HEK293 (cell line): ENCODE data around the gene CANT1.

ENCODE experiments used
- CTCF ChIA-PET: fragments of 350-600 bp; formaldehyde crosslinking; extraction: SDS; loops from one replicate; lab custom pipeline; 2021; ENCODE audit warnings: antibody characterized with exemption; lab: Yijun Ruan, JAX
- POLR2A ChIA-PET: fragments of 300-600 bp; formaldehyde crosslinking; extraction: SDS; loops from one replicate; lab custom pipeline; 2020; ENCODE audit warnings: antibody characterized with exemption, inconsistent platforms; lab: Yijun Ruan, JAX
- H3K27ac ChIP-seq: fragments of 200-500 bp; sonication (Bioruptor generic); 2 replicates; pipeline ENCODE4 v1.5.1; 2014; ENCODE audit warnings: low read depth, low read length, control low read depth, inconsistent platforms; ENCODE audit errors: extremely low read depth
- H3K36me3 ChIP-seq, 2 experiments: fragments of 200-500 bp in 1 of 2; sonication (Bioruptor generic) in 1 of 2; 1 replicate in 1 of 2; 2 replicates in 1 of 2; pipeline ENCODE4 v1.5.1; 2014 to 2017; ENCODE audit warnings: inconsistent platforms in 2 of 2, low read length in 2 of 2; ENCODE audit not compliant: control insufficient read depth in 2 of 2, insufficient read depth in 1 of 2
- H3K4me1 ChIP-seq: fragments of 200-500 bp; sonication (Bioruptor generic); 2 replicates; pipeline ENCODE4 v1.5.1; 2014; ENCODE audit warnings: mild to moderate bottlenecking, low read length, inconsistent platforms; ENCODE audit not compliant: control insufficient read depth, insufficient read depth
- H3K4me3 ChIP-seq: 2 replicates; pipeline ENCODE4 v1.5.1; 2011; ENCODE audit warnings: low read depth, mild to moderate bottlenecking, control low read depth, low read length, moderate library complexity
- H3K9me3 ChIP-seq: fragments of 200-500 bp; sonication (Bioruptor generic); 2 replicates; pipeline ENCODE4 v1.5.1; 2014; ENCODE audit warnings: low read depth, low read length, inconsistent platforms; ENCODE audit not compliant: control insufficient read depth, insufficient read depth
- FEZF1 ChIP-seq: fragments of 450-650 bp; formaldehyde crosslinking; IDR thresholded peaks from 2 replicates; pipeline ENCODE4 v1.5.1; 2016; ENCODE audit warnings: missing biosample characterization, missing genetic modification characterization
- GFI1B ChIP-seq: fragments of 450-650 bp; formaldehyde crosslinking; IDR thresholded peaks from 2 replicates; pipeline ENCODE4 v1.5.1; 2016; ENCODE audit warnings: missing biosample characterization, missing genetic modification characterization
- GLIS1 ChIP-seq: fragments of 450-650 bp; formaldehyde crosslinking; IDR thresholded peaks from 2 replicates; pipeline ENCODE4 v1.5.1; 2016; ENCODE audit warnings: missing biosample characterization, missing genetic modification characterization
- KLF1 ChIP-seq: fragments of 450-650 bp; formaldehyde crosslinking; IDR thresholded peaks from 2 replicates; pipeline ENCODE4 v1.5.1; 2016; ENCODE audit warnings: missing biosample characterization, missing genetic modification characterization
- KLF10 ChIP-seq: fragments of 450-650 bp; IDR thresholded peaks from 2 replicates; pipeline ENCODE4 v1.5.1; 2018; ENCODE audit warnings: missing biosample characterization, mild to moderate bottlenecking, missing genetic modification characterization
- SALL2 ChIP-seq: fragments of 450-650 bp; formaldehyde crosslinking; IDR thresholded peaks from 2 replicates; pipeline ENCODE4 v1.5.0; 2017; ENCODE audit warnings: missing biosample characterization, mild to moderate bottlenecking, missing genetic modification characterization, borderline replicate concordance
- SCRT1 ChIP-seq: fragments of 450-650 bp; formaldehyde crosslinking; IDR thresholded peaks from 2 replicates; pipeline ENCODE4 v1.5.1; 2016; ENCODE audit warnings: missing biosample characterization, missing genetic modification characterization, borderline replicate concordance
- TSHZ1 ChIP-seq: fragments of 450-650 bp; formaldehyde crosslinking; IDR thresholded peaks from 2 replicates; pipeline ENCODE4 v1.5.1; 2016; ENCODE audit warnings: missing biosample characterization, missing genetic modification characterization, borderline replicate concordance
- ZBTB49 ChIP-seq: fragments of 450-650 bp; formaldehyde crosslinking; IDR thresholded peaks from 2 replicates; pipeline ENCODE4 v1.5.1; 2016; ENCODE audit warnings: missing biosample characterization, missing genetic modification characterization, low read depth
- ZNF121 ChIP-seq: fragments of 450-650 bp; formaldehyde crosslinking; IDR thresholded peaks from 2 replicates; pipeline ENCODE4 v1.5.1; 2016; ENCODE audit warnings: missing biosample characterization, missing genetic modification characterization
- ZNF133 ChIP-seq: fragments of 450-650 bp; formaldehyde crosslinking; IDR thresholded peaks from 2 replicates; pipeline ENCODE4 v1.5.1; 2016; ENCODE audit warnings: missing biosample characterization, missing genetic modification characterization
- ZNF140 ChIP-seq: fragments of 450-650 bp; formaldehyde crosslinking; IDR thresholded peaks from 2 replicates; pipeline ENCODE4 v1.5.1; 2016; ENCODE audit warnings: missing biosample characterization, missing genetic modification characterization
- ZNF148 ChIP-seq: fragments of 450-650 bp; formaldehyde crosslinking; IDR thresholded peaks from 2 replicates; pipeline ENCODE4 v1.5.0; 2017; ENCODE audit warnings: missing biosample characterization, missing genetic modification characterization, borderline replicate concordance
- ZNF398 ChIP-seq: fragments of 450-650 bp; formaldehyde crosslinking; IDR thresholded peaks from 2 replicates; pipeline ENCODE4 v1.5.1; 2017; ENCODE audit warnings: missing biosample characterization, missing genetic modification characterization
- ZNF530 ChIP-seq: fragments of 450-650 bp; formaldehyde crosslinking; IDR thresholded peaks from 2 replicates; pipeline ENCODE4 v1.5.1; 2016; ENCODE audit warnings: low read depth, missing biosample characterization, missing genetic modification characterization
- ZNF747 ChIP-seq: fragments of 450-650 bp; formaldehyde crosslinking; IDR thresholded peaks from 2 replicates; pipeline ENCODE4 v1.5.1; 2016; ENCODE audit warnings: missing biosample characterization, missing genetic modification characterization
- TF ChIP-seq, protein P1 (sequence below): fragments of 450-650 bp; formaldehyde crosslinking; IDR thresholded peaks from 2 replicates; pipeline ENCODE4 v1.5.1; 2016; ENCODE audit warnings: missing biosample characterization, missing genetic modification characterization
- TF ChIP-seq, protein P2 (sequence below): fragments of 450-650 bp; formaldehyde crosslinking; IDR thresholded peaks from 2 replicates; pipeline ENCODE4 v1.5.1; 2016; ENCODE audit warnings: missing biosample characterization, missing genetic modification characterization

Gene CANT1

DNA sequence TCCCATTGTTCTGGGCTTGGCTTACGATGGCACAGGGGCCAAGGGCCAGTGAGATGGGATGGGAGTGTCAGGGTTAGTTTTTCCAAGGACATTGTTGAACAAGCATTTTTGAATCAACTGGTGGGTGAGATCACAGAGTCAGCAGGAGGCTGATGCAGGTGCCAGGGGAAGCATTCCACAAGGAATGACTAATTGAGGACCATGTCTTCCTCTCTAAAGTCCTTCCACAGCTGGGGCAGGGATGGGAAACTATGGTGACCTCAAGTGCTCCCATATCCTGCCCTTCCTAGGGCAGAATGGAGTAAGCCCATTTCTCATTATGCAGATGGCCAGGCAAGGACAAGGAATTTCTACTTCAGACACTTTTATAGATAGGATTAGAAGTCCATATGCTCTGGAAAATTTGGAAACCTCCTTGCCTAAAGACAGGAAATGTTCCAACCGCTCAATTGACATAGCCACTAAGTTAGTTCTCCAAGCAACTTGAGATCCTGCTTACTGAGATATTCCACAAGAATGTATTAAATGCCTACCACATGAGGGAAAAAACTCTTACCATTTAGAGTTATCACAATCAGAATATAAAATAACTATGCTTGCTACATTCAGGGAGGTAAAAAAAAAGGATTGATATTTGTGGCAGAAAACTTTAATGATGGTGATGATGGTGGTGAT lies 43.8 kb upstream of the CANT1 start (continued):
- TF ChIP-seq ZNF121 (no peak), ZNF140 (tag by site-specific recombination) (no peak)

GRCh38 chr17:79052131-79052530 lies 42.6 kb upstream of the CANT1 start:
- peaks cover 0 to 3% of the 10 kb centered on the region in 2 experiments; a peak in 1 of 3 replicates for H3K36me3 ChIP-seq
- no peak overlapping the region for H3K27ac ChIP-seq
- TF ChIP-seq ZNF398 (tag by site-specific recombination): no peak
- TF ChIP-seq ZNF148 (tag by site-specific recombination): no peak
- TF ChIP-seq GFI1B (tag by site-specific recombination): no peak
- no peak for TF ChIP-seq ZNF133 (tag by site-specific recombination)
- no peak for TF ChIP-seq GLIS1 (tag by site-specific recombination)
- TF ChIP-seq KLF1 (tag by site-specific recombination): no peak
- no peak for TF ChIP-seq KLF10 (tag by site-specific recombination)
- no peak for TF ChIP-seq ZBTB49 (tag by site-specific recombination)
- no peak for TF ChIP-seq TSHZ1 (tag by site-specific recombination)
- TF ChIP-seq FEZF1: no peak
- no peak for TF ChIP-seq ZNF140 (tag by site-specific recombination)
- TF ChIP-seq SALL2 (tag by site-specific recombination): no peak
- no peak for TF ChIP-seq ZNF530 (tag by site-specific recombination)
- TF ChIP-seq, protein P1, sequence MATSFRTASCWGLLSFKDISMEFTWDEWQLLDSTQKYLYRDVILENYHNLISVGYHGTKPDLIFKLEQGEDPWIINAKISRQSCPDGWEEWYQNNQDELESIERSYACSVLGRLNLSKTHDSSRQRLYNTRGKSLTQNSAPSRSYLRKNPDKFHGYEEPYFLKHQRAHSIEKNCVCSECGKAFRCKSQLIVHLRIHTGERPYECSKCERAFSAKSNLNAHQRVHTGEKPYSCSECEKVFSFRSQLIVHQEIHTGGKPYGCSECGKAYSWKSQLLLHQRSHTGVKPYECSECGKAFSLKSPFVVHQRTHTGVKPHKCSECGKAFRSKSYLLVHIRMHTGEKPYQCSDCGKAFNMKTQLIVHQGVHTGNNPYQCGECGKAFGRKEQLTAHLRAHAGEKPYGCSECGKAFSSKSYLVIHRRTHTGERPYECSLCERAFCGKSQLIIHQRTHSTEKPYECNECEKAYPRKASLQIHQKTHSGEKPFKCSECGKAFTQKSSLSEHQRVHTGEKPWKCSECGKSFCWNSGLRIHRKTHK: no peak
- no peak for TF ChIP-seq ZNF747 (tag by site-specific recombination)
- TF ChIP-seq SCRT1: no peak
- TF ChIP-seq, protein P2, sequence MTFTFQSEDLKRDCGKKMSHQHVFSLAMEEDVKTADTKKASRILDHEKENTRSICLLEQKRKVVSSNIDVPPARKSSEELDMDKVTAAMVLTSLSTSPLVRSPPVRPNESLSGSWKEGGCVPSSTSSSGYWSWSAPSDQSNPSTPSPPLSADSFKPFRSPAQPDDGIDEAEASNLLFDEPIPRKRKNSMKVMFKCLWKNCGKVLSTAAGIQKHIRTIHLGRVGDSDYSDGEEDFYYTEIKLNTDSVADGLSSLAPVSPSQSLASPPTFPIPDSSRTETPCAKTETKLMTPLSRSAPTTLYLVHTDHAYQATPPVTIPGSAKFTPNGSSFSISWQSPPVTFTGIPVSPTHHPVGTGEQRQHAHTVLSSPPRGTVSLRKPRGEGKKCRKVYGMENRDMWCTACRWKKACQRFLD (tag by site-specific recombination): no peak
- TF ChIP-seq, all 188 proteins: peak for 0
- ChIA-PET CTCF (interaction anchor here (0.6 to 4.4 kb wide), 11 partner anchors 10 to 339 kb away, joined by 3 to 20 read pairs (median 3); partner anchors contain the start of gene ENGASE), POLR2A (interaction anchor here (0.6 kb wide), 1 partner anchor 10 kb away, joined by 3 read pairs; no protein-coding TSS in a partner anchor)
- Histone ChIP-seq H3K9me3 (no peaks in the 10 kb centered on the region), H3K4me1 (no peaks in the 10 kb centered on the region), H3K4me3 (no peak overlapping the region)
